SK-N-SH (cell line): ENCODE results near the gene PGF. TPM values are rescaled to one million over a fixed set of nuclear protein-coding genes. Genes with fewer than 3 reads are reported as not detected.

Experiments used
- CTCF ChIA-PET: fragments of 300-600, 350-600 bp; formaldehyde crosslinking; extraction: SDS; loops from one replicate; lab custom pipeline; 2021; lab: Yijun Ruan, JAX
- POLR2A ChIA-PET: fragments of 350-600 bp; sonication (Branson Sonifier 250); formaldehyde crosslinking; extraction: SDS; loops from one replicate; lab custom pipeline; 2020; ENCODE audit warnings: antibody characterized with exemption, inconsistent platforms; lab: Yijun Ruan, JAX
- DNase-seq: peaks from one replicate; pipeline ENCODE4 v3.0.0; 2012
- H2AFZ ChIP-seq: fragments of 200-600 bp; sonication (generic); 2 replicates; pipeline ENCODE4 v1.8.1; 2016; ENCODE audit warnings: antibody characterized with exemption, mild to moderate bottlenecking, low read depth
- H3F3A ChIP-seq: fragments of 200-600 bp; sonication (generic); replicated peaks from 2 replicates; pipeline ENCODE3; 2016; ENCODE audit warnings: antibody characterized with exemption, mild to moderate bottlenecking; ENCODE audit not compliant: insufficient read depth
- H3K27ac ChIP-seq, 2 experiments: fragments of 200-500 bp in 1 of 2; fragments of 200-600 bp in 1 of 2; sonication (Bioruptor generic) in 1 of 2; sonication (generic), shearing (Covaris generic) in 1 of 2; 2 replicates each; pipeline versions ENCODE4 v1.5.1 to v1.6.1; 2014 to 2016; ENCODE audit warnings: low read depth in 2 of 2, inconsistent platforms in 1 of 2, low read length in 1 of 2, mild to moderate bottlenecking in 1 of 2, mixed read lengths in 1 of 2
- H3K27me3 ChIP-seq: fragments of 200-600 bp; sonication (generic), shearing (Covaris generic); 2 replicates; pipeline ENCODE4 v1.6.1; 2016; ENCODE audit warnings: mixed run types; ENCODE audit not compliant: insufficient read depth
- H3K36me3 ChIP-seq, 2 experiments: fragments of 200-500 bp in 1 of 2; fragments of 200-600 bp in 1 of 2; sonication (Bioruptor generic) in 1 of 2; sonication (generic) in 1 of 2; replicated peaks in 1 of 2; 2 replicates each; pipeline versions ENCODE3 to v1.5.1; 2014 to 2016; ENCODE audit warnings: low read length in 1 of 2, mild to moderate bottlenecking in 1 of 2; ENCODE audit not compliant: insufficient read depth in 2 of 2, control insufficient read depth in 1 of 2
- H3K4me1 ChIP-seq, 2 experiments: fragments of 200-500 bp in 1 of 2; fragments of 200-600 bp in 1 of 2; sonication (Bioruptor generic) in 1 of 2; sonication (generic), shearing (Covaris generic) in 1 of 2; 2 replicates each; pipeline versions ENCODE4 v1.5.1 to v1.6.1; 2014 to 2016; ENCODE audit warnings: low read depth in 1 of 2, low read length in 1 of 2, mixed run types in 1 of 2; ENCODE audit not compliant: insufficient read depth in 2 of 2, control insufficient read depth in 1 of 2
- H3K4me2 ChIP-seq: fragments of 200-600 bp; sonication (generic), shearing (Covaris generic); 2 replicates; pipeline ENCODE4 v1.6.1; 2017; ENCODE audit warnings: mixed run types
- H3K4me3 ChIP-seq, 2 experiments: fragments of 200-500 bp in 1 of 2; fragments of 200-600 bp in 1 of 2; sonication (Bioruptor generic) in 1 of 2; sonication (generic), shearing (Covaris generic) in 1 of 2; 2 replicates each; pipeline versions ENCODE4 v1.5.1 to v1.8.1; 2014 to 2016; ENCODE audit warnings: low read depth in 2 of 2, inconsistent platforms in 1 of 2, low read length in 1 of 2, mild to moderate bottlenecking in 1 of 2, mixed read lengths in 1 of 2, moderate library complexity in 1 of 2
- H3K79me2 ChIP-seq: fragments of 200-600 bp; sonication (generic); 2 replicates; pipeline ENCODE4 v1.8.1; 2017; ENCODE audit warnings: mild to moderate bottlenecking; ENCODE audit not compliant: insufficient read depth
- H3K9ac ChIP-seq: fragments of 200-600 bp; sonication (generic); 2 replicates; pipeline ENCODE4 v1.6.1; 2017; ENCODE audit warnings: mixed run types
- H3K9me2 ChIP-seq: fragments of 200-600 bp; sonication (generic); 2 replicates; pipeline ENCODE4 v1.6.1; 2017; ENCODE audit warnings: mixed run types
- H3K9me3 ChIP-seq: fragments of 200-600 bp; sonication (generic); 2 replicates; pipeline ENCODE4 v1.6.1; 2017; ENCODE audit warnings: mixed run types, mild to moderate bottlenecking, moderate library complexity
- H4K20me1 ChIP-seq: fragments of 200-600 bp; sonication (generic); 2 replicates; pipeline ENCODE4 v1.6.1; 2017; ENCODE audit warnings: mild to moderate bottlenecking, mixed run types; ENCODE audit not compliant: insufficient read depth
- CTCF ChIP-seq: fragments of 200-600 bp; sonication (generic); IDR thresholded peaks from 2 replicates; pipeline ENCODE4 v1.6.1; 2017; ENCODE audit warnings: antibody characterized with exemption, mild to moderate bottlenecking, moderate library complexity
- EP300 ChIP-seq, 2 experiments: IDR thresholded peaks; 2 replicates each; pipeline versions ENCODE4 v1.4.0 to v1.6.1; 2012; ENCODE audit warnings: borderline replicate concordance in 1 of 2, low read depth in 1 of 2, low read length in 1 of 2
- FOXJ3 ChIP-seq: sonication (generic); formaldehyde crosslinking; IDR thresholded peaks from 2 replicates; pipeline ENCODE4 v1.5.1; 2020; ENCODE audit warnings: mild to moderate bottlenecking, missing genetic modification reagents
- MAX ChIP-seq: IDR thresholded peaks from 2 replicates; pipeline ENCODE4 v1.4.0; 2012; ENCODE audit warnings: low read depth
- MEF2A ChIP-seq: IDR thresholded peaks from 2 replicates; pipeline ENCODE4 v1.4.0; 2012; ENCODE audit warnings: low read depth, borderline replicate concordance
- MXI1 ChIP-seq: IDR thresholded peaks from 2 replicates; pipeline ENCODE4 v1.6.1; 2012; ENCODE audit warnings: mild to moderate bottlenecking, low read depth, low read length, improper control_type of control experiment
- POLR2AphosphoS5 ChIP-seq: IDR thresholded peaks from 2 replicates; pipeline ENCODE4 v1.6.1; 2012; ENCODE audit warnings: low read depth, low read length
- RAD21 ChIP-seq: IDR thresholded peaks from 2 replicates; pipeline ENCODE4 v1.6.1; 2012; ENCODE audit warnings: mild to moderate bottlenecking, low read length
- RXRA ChIP-seq: IDR thresholded peaks from 2 replicates; pipeline ENCODE4 v1.4.0; 2012; ENCODE audit warnings: low read depth, mild to moderate bottlenecking, borderline replicate concordance
- SMC3 ChIP-seq: IDR thresholded peaks from 2 replicates; pipeline ENCODE4 v1.6.1; 2012; ENCODE audit warnings: low read depth, low read length, improper control_type of control experiment
- TEAD4 ChIP-seq: IDR thresholded peaks from 2 replicates; pipeline ENCODE4 v1.4.0; 2012; ENCODE audit warnings: mild to moderate bottlenecking, borderline replicate concordance; ENCODE audit not compliant: insufficient read depth
- USF1 ChIP-seq: IDR thresholded peaks from 2 replicates; pipeline ENCODE4 v1.4.0; 2012; ENCODE audit warnings: low read depth, borderline replicate concordance
- WGBS: methylation state at CpG from one replicate; pipeline ENCODE4 v1.1.6; 2017; ENCODE audit warnings: low lambda C conversion rate; 5-methylcytosine and 5-hydroxymethylcytosine counted together
- polyA plus RNA-seq, 3 experiments: library from polyadenylated mRNA; depleted of rRNA; stranded (reverse); fragments of >200 nt; gene quantifications; 2 replicates each; pipeline ENCODE4 v1.2.3, GENCODE V29; 2012

PGF gene
- polyA plus RNA-seq, 1 of the 3 experiments (the other 2 are of a cell fraction): 4.4 TPM

- Histone ChIP-seq H3K4me2 (no peak overlapping the region), H3F3A (peaks cover 29% of the 10 kb centered on the region), H3K36me3 (peaks cover 23 to 46% of the 10 kb centered on the region in 2 experiments), H3K27me3 (no peaks in the 10 kb centered on the region), H3K4me3 (no peak overlapping the region), H3K9me3 (no peaks in the 10 kb centered on the region), H4K20me1 (no peaks in the 10 kb centered on the region), H3K4me1 (no peaks in the 10 kb centered on the region; a peak in 1 of 4 replicates), H3K27ac (no peak overlapping the region; a peak in 2 of 4 replicates), H3K79me2 (no peaks in the 10 kb centered on the region), H3K9ac (no peak overlapping the region), H2AFZ (no peak overlapping the region), H3K9me2 (no peaks in the 10 kb centered on the region)
- WGBS: 97% methylated on average over 6 of the region's 6 CpGs
- no peak for DNase-seq
- TF ChIP-seq RXRA (no peak), MAX (no peak), USF1 (no peak), CTCF (no peak), RAD21 (no peak), SMC3 (no peak), MXI1 (no peak), MEF2A (no peak), EP300 (IDR thresholded peaks at IDR 0.05; ENCODE audit: borderline replicate concordance in 1 of 2, low read depth in 1 of 2, low read length in 1 of 2) (no peak), POLR2AphosphoS5 (no peak; the same call in 1 of the 2 replicates), TEAD4 (no peak), FOXJ3 (no peak)
- ChIA-PET CTCF (interaction anchor here (1.0 to 26.0 kb wide), 29 partner anchors 8 to 405 kb away, joined by 3 to 537 read pairs (median 6); partner anchors contain the start of genes DLST, EIF2B2 and PROX2), POLR2A (interaction anchor here (0.9 to 1.5 kb wide), 3 partner anchors 22 to 44 kb away, joined by 3 to 7 read pairs (median 3); no protein-coding TSS in a partner anchor)
Measured at GRCh38 chr14:74904635-74905503, 50.5 kb downstream of the PGF start.
